ENCODE data around the gene HOOK1.
"Not testable (repeated sequence)": the region's sequence is repeated elsewhere in the genome, so short reads cannot be mapped to it uniquely, and the experiment has no call there.

Gene HOOK1

GRCh38 chr1:59819566-59820438 is 5.1 kb downstream of the HOOK1 start:
- DNase-seq (ENCODE audit: low read depth in 3 of 3): no peak

- DNase-seq (ENCODE audit: low read depth in 3 of 3): no peak
These were observed 12.4 kb downstream of the HOOK1 start for GRCh38 chr1:59827055-59827643.

- DNase-seq (ENCODE audit: low read depth in 3 of 3): no peak
These were observed 13.4 kb downstream of the HOOK1 start for GRCh38 chr1:59828160-59828559.

- no peak for DNase-seq (ENCODE audit: low read depth in 3 of 3)
These were observed 16.8 kb downstream of the HOOK1 start for GRCh38 chr1:59831529-59831928.

- no peak for DNase-seq (ENCODE audit: low read depth in 3 of 3)
These were observed 18.3 kb downstream of the HOOK1 start for GRCh38 chr1:59833022-59833421.

DNA sequence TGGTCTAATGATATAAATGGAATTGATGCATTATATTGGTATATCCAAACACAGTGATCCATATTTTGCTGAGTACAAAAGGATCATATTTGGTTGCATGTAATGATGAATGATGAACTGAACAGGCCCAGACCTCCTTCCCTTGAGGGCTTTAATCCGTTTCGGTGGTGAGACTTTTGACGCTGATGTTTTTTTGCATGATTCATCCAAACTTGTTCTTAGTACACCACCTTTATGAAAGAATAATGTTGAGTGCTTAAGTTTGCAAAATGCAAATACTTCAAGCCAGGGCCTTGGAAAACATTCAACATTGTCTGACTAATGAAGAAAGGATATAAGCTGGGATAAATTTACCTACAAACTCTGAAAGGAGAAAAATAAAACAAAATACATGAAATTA is 19.2 kb downstream of the HOOK1 start:
- no peak for DNase-seq (ENCODE audit: low read depth in 3 of 3)

DNA sequence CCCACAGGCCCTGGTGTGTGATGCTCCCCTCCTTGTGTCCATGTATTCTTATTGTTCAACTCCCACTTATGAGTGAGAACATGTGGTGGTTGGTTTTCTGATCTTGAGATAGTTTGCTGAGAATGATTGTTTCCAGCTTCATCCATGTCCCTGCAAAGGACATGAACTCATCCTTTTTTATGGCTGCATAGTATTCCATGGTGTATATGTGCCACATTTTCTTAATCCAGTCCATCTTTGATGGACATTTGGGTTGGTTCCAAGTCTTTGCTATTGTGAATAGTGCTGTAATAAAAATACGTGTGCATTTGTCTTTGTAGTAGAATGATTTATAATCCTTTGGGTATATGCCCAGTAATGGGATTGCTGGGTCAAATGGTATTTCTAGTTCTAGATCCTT is 23.1 kb downstream of the HOOK1 start:
- DNase-seq (ENCODE audit: low read depth in 3 of 3): not testable (repeated sequence)

DNA sequence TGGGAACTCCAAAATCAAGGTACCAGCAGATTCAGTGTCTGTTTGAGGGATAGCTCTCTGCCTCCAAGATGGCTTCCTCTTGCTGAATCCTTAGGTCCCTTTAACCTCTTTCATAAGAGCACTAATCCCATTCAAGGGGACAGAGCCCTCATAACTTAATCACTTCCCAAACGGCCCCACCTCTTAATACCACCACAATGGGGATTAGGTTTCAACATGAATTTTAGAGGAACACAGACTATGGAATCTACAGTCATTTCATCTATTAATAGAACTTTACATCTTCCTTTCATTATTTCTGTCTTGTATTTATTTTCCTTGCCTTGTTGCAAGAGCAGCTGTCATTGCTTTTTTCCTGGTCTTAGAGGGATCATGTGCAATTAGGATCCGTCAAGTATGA is 30.3 kb downstream of the HOOK1 start:
- no peak for DNase-seq (ENCODE audit: low read depth in 3 of 3)

- no peak for DNase-seq (ENCODE audit: low read depth in 3 of 3)
These were observed 31.6 kb downstream of the HOOK1 start for GRCh38 chr1:59846209-59846894.

DNA sequence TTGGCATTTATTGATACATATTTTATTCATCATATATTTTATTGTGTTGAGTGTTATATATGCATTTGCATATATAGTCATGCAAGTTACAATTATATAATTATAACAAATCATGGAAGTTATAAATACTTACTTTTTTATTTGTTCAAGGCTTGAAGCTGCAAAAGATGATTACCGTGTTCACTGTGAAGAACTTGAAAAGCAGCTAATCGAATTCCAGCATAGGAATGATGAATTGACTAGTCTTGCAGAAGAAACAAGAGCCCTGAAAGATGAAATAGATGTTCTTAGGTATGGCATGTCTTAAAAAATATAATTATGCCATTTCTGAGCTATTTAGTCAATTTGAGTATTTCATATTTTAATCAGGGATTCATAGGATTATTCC is 32.1 kb downstream of the HOOK1 start:
- no peak for DNase-seq (ENCODE audit: low read depth in 3 of 3)

GRCh38 chr1:59852117-59852516 is 37.4 kb downstream of the HOOK1 start:
- DNase-seq (ENCODE audit: low read depth in 3 of 3): no peak

GRCh38 chr1:59855297-59855696 is 40.5 kb downstream of the HOOK1 start:
- DNase-seq (ENCODE audit: low read depth in 3 of 3): not testable (repeated sequence)

DNA sequence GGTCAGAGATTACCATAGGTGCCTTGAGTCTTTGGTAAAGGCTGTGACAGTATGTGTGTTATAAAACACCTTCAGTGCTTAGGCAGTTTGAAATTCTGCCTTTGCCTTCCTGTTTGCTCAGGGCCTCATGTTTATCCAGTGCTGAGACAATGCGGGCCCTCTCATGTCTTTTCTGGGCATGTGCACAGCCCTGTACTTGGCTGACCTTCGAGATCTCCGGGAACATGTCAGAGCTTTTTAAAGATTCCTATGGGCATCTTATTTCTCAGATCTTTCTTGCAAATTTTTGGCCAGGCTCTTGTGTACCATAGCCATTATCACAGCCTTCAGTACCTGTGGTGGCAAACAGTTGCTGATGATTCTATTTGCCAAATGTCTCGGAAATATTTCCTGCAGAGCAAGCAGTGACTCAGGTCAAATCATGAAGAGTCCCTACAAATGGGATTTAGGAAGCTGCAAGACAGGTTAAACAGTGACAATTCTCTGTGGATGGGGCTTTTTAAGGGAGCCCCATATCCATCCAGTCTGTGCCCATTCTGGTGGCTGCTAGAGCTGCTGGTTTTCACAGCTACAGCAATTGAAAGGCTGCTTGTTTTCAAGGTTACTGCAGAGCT is 42.1 kb downstream of the HOOK1 start:
- no peak for DNase-seq (ENCODE audit: low read depth in 3 of 3)

GRCh38 chr1:59857679-59858354 is 43.1 kb downstream of the HOOK1 start:
- DNase-seq (ENCODE audit: low read depth in 3 of 3): no peak

- no peak for DNase-seq (ENCODE audit: low read depth in 3 of 3)
These were observed 51.7 kb downstream of the HOOK1 start for GRCh38 chr1:59866462-59866861.

GRCh38 chr1:59871746-59872145 is 57.0 kb downstream of the HOOK1 start:
- DNase-seq (ENCODE audit: low read depth in 3 of 3): no peak

GRCh38 chr1:59877108-59877682 is 62.4 kb downstream of the HOOK1 start:
- DNase-seq (ENCODE audit: low read depth in 3 of 3): no peak

- no peak for DNase-seq (ENCODE audit: low read depth in 3 of 3)
These were observed 63.6 kb downstream of the HOOK1 start for GRCh38 chr1:59878370-59878769.

GRCh38 chr1:59879574-59879973 is 64.8 kb downstream of the HOOK1 start:
- DNase-seq (ENCODE audit: low read depth in 3 of 3): peak; percentile 8 to 24 (median 23)

GRCh38 chr1:59879996-59880505 is 65.3 kb downstream of the HOOK1 start:
- no peak for DNase-seq (ENCODE audit: low read depth in 3 of 3)

DNA sequence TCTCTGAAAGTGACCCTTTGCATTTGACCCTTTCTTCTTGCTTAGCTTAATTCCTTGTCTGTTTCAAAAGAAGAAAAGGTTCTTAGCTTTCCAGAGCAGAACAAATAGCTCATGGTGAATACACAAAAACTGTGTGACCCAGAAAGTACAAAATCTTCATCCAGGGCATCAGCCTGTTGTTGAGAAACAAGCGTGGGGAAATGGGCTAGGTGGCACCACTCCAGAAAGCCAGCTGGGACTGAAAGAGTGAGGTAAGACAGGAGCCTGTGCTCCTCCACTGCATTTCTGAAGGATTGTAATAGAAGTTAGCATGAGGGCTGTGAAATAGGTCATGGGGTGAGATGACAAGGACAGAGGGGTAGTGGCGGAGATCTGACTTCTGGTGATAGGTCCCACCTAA is 66.0 kb downstream of the HOOK1 start:
- DNase-seq (ENCODE audit: low read depth in 3 of 3): no peak

All from stimulated activated CD4-positive, alpha-beta T cell treated with anti-CD3 and anti-CD28 coated beads, TNF-alpha, amount 100 ng/mL, for 48 hours (primary cell).